Osteocyte (in vitro differentiated cells): ENCODE measurements around the gene CALCOCO1. TPM values are rescaled to one million over a fixed set of nuclear protein-coding genes. Genes with fewer than 3 reads are reported as not detected.

Source experiments
- DNase-seq: peaks from one replicate; pipeline ENCODE4 v3.0.0; 2021; ENCODE audit warnings: mixed read lengths; ENCODE audit not compliant: unreplicated experiment; ENCODE audit errors: extremely low spot score
- H3K27ac Mint-ChIP-seq: one replicate; pipeline ENCODE4 v1.8.0; 2021; ENCODE audit warnings: mild to moderate bottlenecking, mixed read lengths; ENCODE audit not compliant: unreplicated experiment
- H3K27me3 Mint-ChIP-seq: one replicate; pipeline ENCODE4 v1.8.0; 2021; ENCODE audit warnings: mixed read lengths; ENCODE audit not compliant: unreplicated experiment
- H3K36me3 Mint-ChIP-seq: one replicate; pipeline ENCODE4 v1.8.0; 2021; ENCODE audit warnings: mixed read lengths; ENCODE audit not compliant: unreplicated experiment
- H3K4me1 Mint-ChIP-seq: one replicate; pipeline ENCODE4 v1.8.0; 2021; ENCODE audit warnings: mixed read lengths; ENCODE audit not compliant: unreplicated experiment
- H3K4me3 Mint-ChIP-seq: one replicate; pipeline ENCODE4 v1.8.0; 2021; ENCODE audit warnings: mild to moderate bottlenecking, moderate library complexity, mixed read lengths; ENCODE audit not compliant: unreplicated experiment
- H3K9me3 Mint-ChIP-seq: one replicate; pipeline ENCODE4 v1.8.0; 2021; ENCODE audit warnings: mixed read lengths; ENCODE audit not compliant: unreplicated experiment
- total RNA-seq: library from RNA; stranded (reverse); gene quantifications from 2 replicates; pipeline ENCODE4 v1.2.1, GENCODE V29; 2021
- TF ChIP-seq, protein P1 (sequence below): fragments of 200-600 bp; sonication (generic); IDR thresholded peaks from 2 replicates; pipeline ENCODE4 v1.5.0; 2021; ENCODE audit warnings: antibody characterized with exemption, mild to moderate bottlenecking, moderate library complexity

CALCOCO1 gene
- total RNA-seq, 1 donor from 2014 or later = 198 TPM

GRCh38 chr12:53751336-53752191 lies 24.3 kb upstream of the CALCOCO1 start, which contains the start of gene CISTR:
Gene CISTR, minus strand, starts transcription at chr12:53751979.
- DNase-seq = no peak
- Mint-ChIP-seq H3K36me3 (no peaks in the 10 kb centered on the region), H3K4me1 (peaks cover 9% of the 10 kb centered on the region), H3K27ac (no peak within 1 kb of the TSS), H3K9me3 (no peaks in the 10 kb centered on the region), H3K4me3 (peak within 1 kb of the TSS; percentile 66), H3K27me3 (peaks cover 14% of the 10 kb centered on the region)
- TF ChIP-seq, protein P1, sequence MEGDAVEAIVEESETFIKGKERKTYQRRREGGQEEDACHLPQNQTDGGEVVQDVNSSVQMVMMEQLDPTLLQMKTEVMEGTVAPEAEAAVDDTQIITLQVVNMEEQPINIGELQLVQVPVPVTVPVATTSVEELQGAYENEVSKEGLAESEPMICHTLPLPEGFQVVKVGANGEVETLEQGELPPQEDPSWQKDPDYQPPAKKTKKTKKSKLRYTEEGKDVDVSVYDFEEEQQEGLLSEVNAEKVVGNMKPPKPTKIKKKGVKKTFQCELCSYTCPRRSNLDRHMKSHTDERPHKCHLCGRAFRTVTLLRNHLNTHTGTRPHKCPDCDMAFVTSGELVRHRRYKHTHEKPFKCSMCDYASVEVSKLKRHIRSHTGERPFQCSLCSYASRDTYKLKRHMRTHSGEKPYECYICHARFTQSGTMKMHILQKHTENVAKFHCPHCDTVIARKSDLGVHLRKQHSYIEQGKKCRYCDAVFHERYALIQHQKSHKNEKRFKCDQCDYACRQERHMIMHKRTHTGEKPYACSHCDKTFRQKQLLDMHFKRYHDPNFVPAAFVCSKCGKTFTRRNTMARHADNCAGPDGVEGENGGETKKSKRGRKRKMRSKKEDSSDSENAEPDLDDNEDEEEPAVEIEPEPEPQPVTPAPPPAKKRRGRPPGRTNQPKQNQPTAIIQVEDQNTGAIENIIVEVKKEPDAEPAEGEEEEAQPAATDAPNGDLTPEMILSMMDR = no peak

DNA sequence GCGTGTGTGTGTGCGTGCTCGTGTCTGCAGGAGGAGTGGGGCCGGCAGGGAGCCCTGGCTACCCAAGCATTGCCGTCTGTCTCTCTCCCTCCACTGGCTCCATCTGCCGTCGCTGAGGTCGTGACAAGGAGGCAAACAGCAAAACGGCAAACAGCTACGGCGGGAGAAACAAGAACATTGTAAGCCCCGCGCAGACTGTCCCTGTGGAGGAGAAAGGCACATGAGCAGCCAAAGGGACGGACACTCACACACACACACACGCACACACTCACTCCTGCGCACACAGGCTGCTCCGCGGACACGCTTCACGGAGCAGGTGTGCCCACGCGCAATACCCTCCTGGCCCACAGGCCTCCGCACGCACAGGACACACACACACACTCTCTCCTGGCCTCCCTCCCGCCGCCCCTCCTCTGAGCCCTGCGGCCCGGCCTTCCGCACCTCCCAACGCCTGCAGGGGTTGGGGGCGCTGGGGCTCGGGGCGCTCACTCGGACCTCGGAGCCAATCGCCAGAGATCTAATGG lies 23.6 kb upstream of the CALCOCO1 start:
- H3K4me3 Mint-ChIP-seq = peak overlapping the region; percentile 66
- no peak for DNase-seq
- TF ChIP-seq, protein P1 = no peak

DNA sequence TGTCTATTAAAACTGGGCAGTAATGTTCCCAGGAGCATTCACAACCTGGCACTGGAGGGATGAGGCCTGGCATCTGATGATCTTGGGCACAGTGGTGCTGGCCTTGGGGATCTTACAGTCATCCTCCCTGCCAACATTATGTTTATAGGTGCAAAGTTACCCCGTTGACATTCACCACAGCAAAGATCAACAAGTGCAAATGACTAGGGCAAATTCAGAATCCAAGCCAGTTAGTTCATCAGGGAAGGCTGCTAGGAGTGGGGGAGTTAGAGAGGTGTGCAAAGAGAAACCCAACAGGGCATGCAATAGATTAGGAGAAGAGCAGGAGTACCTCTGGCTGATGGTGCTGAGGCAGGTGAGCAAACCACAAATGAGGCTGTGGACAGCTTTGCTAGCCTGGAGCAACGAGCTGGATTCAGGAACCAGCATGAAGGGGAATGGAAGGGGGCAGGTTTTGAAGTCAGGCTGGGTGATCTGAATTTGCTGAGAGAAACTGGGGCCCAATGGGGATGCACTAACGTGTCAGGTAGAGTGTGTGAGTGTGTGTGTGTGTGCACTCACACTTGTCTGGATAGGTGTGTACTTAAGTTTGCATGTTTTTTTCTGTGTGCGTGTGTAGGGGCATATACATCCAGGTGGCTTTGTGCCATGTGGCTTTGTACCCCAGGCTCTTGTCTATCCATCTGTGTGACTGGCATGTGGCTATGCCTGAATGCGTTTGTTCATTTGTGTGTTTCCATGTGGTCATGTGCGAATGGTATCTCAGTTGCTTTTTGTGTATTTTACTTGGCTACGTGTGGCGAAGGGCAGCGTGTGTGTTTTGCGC lies 22.9 kb upstream of the CALCOCO1 start:
- Mint-ChIP-seq H3K36me3 (no peaks in the 10 kb centered on the region), H3K4me3 (peak overlapping the region; percentile 66), H3K27me3 (peaks cover under 1% of the 10 kb centered on the region), H3K4me1 (peaks cover 9% of the 10 kb centered on the region), H3K27ac (no peak overlapping the region), H3K9me3 (no peaks in the 10 kb centered on the region)
- DNase-seq = no peak
- TF ChIP-seq, protein P1 = no peak

More for the DNA sequence above, 23.6 kb upstream of the CALCOCO1 start:
- Mint-ChIP-seq H3K4me1 (peaks cover 9% of the 10 kb centered on the region), H3K27me3 (peaks cover 7% of the 10 kb centered on the region), H3K9me3 (no peaks in the 10 kb centered on the region), H3K27ac (no peak overlapping the region), H3K36me3 (no peaks in the 10 kb centered on the region)

GRCh38 chr12:53748072-53748840 lies 21.0 kb upstream of the CALCOCO1 start:
- peaks cover 9% of the 10 kb centered on the region for H3K4me1 Mint-ChIP-seq
- DNase-seq = no peak
- H3K9me3 Mint-ChIP-seq = no peaks in the 10 kb centered on the region
- no peak overlapping the region for H3K4me3 Mint-ChIP-seq
- H3K27me3 Mint-ChIP-seq = peaks cover 13% of the 10 kb centered on the region
- H3K27ac Mint-ChIP-seq = no peak overlapping the region
- H3K36me3 Mint-ChIP-seq = no peaks in the 10 kb centered on the region
- TF ChIP-seq, protein P1 = no peak
